ENCODE results near the gene PGBD5. TPM values are rescaled to one million over a fixed set of nuclear protein-coding genes. Genes with fewer than 3 reads are reported as not detected.

The PGBD5 gene
- total RNA-seq, 1 donor from 2014 or later: 6.6 TPM

- DNase-seq (ENCODE audit: low spot score) (no peak), ATAC-seq (no peak)
- intact Hi-C loops (cut with DNase I): no loop called here
These were observed 24.3 kb downstream of the PGBD5 start for GRCh38 chr1:230401763-230402294.

DNA sequence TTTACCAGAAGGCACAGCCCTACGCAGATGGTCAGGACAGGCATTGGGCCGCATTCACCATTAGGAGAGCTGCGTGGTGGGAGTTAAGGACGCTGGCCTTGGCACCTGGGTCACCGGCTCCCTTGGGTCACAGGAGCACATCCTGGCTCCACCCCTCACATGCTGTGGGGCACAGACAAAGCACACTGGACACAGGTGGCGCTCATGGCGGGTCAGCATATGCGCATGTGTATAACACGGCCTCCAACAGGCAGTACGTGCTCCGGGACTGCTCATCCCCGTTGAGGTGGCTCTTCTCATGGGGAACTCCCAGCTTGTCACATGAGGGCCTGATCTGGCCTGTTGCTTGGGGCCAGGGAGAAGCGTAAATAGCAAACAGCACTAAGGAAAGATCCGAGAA lies 25.0 kb downstream of the PGBD5 start:
- DNase-seq (ENCODE audit: low spot score) (no peak), ATAC-seq (no peak)
- intact Hi-C loops (cut with DNase I): no loop called here

DNA sequence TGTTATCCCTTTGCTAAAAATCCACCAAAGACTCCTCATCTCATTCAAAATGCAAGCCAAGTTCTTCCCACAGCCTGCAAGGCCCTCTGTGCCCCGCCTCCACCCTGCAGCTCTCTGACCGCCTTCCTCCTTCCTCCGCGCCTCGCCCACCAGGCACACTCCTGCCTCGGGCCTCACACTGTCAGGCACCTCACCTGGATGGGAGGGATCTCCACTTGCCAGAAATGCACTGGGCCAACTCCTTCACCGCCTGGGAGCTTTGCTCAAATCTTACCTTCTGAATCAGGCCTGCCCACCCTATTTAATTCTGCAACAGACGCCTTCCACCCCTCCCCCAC lies 26.2 kb downstream of the PGBD5 start:
- ATAC-seq (no peak), DNase-seq (ENCODE audit: low spot score) (no peak)
- intact Hi-C loops (cut with DNase I): no loop called here

DNA sequence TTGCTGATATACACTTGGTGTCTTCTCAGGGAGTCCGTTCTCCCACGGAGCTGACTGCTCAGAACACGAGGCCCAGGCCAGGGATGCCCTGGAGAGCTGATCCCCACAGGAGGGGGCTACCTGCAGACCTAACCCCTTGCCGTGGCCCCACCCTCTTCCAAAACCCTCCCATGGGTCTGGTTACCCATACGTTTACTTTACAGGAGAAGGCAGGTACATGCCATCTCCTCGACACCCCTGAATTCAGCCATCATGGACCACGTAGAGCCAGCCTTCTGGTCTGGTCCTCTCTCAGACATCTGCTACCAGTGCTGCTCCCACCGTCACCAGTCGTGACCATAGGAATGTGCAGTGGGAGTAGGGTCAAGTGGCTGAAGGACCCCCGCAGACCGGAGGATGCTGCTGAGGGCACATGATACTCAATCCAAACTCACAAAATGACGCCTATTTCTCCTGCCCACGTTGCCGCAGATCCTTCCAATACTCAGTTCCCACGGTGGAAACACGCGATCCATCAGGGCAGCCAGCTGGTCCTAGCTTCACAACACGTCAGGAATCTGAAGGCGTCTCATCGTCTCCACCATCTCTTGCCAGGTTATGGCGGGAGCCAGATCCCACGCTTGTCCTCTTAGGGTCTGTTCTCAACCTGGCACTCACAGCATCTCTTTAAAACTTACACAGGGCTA lies 26.7 kb downstream of the PGBD5 start:
- ATAC-seq (peak; percentile 20), DNase-seq (ENCODE audit: low spot score) (no peak)
- intact Hi-C loops (cut with DNase I): no loop called here

GRCh38 chr1:230398856-230399255 lies 27.3 kb downstream of the PGBD5 start:
- intact Hi-C loops (cut with DNase I): no loop called here
- DNase-seq (ENCODE audit: low spot score): no peak
- no peak for ATAC-seq

DNA sequence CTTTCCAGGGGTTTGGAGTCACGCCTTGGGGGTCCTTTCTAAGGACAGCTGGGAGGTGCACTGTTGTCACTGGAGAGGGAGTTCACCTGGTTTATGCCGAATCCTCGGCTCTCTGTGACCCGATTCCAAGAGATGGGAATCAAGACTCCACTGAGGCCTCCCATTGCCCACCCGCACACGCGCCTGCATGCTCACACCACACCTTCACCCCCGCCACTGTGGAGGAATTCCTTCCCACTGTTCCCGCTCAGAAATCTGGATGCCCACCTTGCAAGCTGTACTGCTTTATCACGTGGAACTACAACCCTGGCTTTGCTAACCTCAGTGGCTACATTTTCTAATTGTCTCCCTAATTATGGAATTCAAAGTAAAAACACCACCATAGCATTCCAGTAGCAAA lies 29.2 kb downstream of the PGBD5 start:
- intact Hi-C loops (cut with DNase I): no loop called here
- no peak for ATAC-seq
- DNase-seq (ENCODE audit: low spot score): no peak

GRCh38 chr1:230395932-230396331 lies 30.2 kb downstream of the PGBD5 start:
- intact Hi-C loops (cut with DNase I): no loop called here

GRCh38 chr1:230394741-230395140 lies 31.4 kb downstream of the PGBD5 start:
- ATAC-seq (no peak), DNase-seq (ENCODE audit: low spot score) (no peak)
- intact Hi-C loops (cut with DNase I): no loop called here

More at GRCh38 chr1:230395932-230396331, 30.2 kb downstream of the PGBD5 start:
- DNase-seq (ENCODE audit: low spot score) (no peak), ATAC-seq (no peak)

DNA sequence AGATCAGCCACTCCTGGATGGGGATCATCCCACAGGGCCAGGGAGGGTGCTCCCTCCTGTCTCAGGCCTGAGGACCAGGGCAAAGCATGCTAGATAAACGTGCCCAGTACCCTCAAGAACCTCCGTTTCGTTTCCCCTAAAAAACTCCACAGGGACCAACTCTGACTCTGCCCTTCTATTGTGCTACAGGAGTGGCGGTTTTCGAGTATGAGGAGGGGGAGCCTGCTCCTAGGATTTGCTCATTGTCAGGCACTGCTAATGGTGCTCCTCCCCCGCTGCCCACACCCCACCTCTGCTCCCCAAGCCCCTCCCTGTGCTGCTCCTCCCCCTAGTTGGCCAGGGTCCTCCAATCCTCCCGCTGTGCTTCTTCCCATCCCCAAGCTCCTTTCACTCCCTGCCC lies 32.0 kb downstream of the PGBD5 start:
- intact Hi-C loops (cut with DNase I): no loop called here
- no peak for ATAC-seq
- DNase-seq (ENCODE audit: low spot score): no peak

DNA sequence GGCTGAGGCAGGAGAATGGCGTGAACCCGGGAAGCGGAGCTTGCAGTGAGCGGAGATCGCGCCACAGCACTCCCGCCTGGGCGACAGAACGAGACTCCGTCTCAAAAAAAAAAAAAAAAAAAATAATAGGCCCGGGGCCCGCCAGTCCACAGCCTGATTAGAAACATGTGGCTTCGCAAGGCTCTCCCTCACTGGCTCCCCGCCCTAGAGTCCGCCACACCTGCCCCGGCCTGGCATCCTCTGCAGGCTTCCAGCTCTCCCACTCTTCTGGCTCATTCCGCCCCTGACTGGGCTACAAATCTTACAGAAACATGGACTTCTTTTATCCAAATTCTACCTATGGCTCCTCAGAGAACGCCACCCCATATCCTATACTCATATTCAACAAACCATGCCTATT lies 32.4 kb downstream of the PGBD5 start:
- no peak for DNase-seq (ENCODE audit: low spot score)
- intact Hi-C loops (cut with DNase I): no loop called here
- no peak for ATAC-seq

- intact Hi-C loops (cut with DNase I): no loop called here
- DNase-seq (ENCODE audit: low spot score) (no peak), ATAC-seq (no peak)
These were observed 33.1 kb downstream of the PGBD5 start for GRCh38 chr1:230392920-230393521.

DNA sequence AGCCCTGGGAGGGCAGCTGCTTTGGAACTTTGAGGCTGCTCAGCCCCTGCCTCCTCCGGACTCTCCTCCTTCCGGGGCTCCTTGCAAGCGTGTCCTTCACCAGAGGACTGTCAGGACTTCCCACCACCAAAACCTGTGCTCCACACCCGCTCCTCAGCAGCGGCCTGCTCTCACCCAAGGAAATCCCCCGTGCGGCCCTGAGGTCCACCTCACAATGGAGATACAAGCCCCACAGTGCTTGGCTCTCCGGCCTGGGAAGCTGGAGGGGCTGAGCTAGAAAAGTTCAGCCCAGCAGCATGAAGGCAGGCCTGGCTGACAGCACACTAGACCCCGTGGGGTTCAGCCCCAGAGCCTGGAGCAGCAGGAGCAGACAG lies 33.6 kb downstream of the PGBD5 start:
- DNase-seq (ENCODE audit: low spot score) (no peak), ATAC-seq (no peak)
- intact Hi-C loops (cut with DNase I): no loop called here

DNA sequence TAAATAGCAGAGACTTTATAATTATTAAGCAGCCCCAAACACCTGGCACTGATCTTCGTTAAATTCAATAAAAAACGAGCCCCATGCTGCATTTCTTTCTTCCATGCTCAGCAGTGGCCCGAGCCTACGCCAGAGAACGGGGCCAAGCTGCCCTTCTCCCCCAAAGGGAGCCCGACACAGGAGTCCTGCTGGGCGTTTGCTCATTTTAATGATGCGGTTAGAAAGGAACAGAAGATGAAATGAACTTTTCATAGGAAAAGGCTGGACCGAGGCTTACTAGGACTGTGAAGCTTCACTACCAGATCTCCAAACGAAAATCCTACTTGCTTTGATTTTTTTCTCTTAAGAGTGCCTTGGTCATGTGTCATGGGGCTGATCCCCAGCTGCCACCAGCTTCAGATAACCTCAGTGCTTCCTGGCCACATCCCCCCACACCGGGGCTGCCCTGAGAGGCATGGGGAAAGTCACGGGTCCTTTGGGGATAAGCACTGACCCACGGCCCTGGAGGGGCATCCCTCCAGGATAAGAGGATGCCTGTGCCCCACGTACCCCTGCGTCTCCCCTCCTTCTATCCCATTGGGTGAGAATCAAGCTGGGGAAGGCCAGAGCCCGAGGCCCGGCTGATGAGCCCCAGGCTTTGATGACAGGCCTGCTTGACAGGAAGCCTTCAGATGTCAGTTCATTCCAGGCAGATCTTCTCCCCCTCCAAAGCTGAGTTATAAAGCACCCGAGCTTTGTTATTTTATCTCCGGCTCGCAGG lies 34.2 kb downstream of the PGBD5 start:
- DNase-seq (ENCODE audit: low spot score) (no peak), ATAC-seq (no peak)
- intact Hi-C loops (cut with DNase I): no loop called here

DNA sequence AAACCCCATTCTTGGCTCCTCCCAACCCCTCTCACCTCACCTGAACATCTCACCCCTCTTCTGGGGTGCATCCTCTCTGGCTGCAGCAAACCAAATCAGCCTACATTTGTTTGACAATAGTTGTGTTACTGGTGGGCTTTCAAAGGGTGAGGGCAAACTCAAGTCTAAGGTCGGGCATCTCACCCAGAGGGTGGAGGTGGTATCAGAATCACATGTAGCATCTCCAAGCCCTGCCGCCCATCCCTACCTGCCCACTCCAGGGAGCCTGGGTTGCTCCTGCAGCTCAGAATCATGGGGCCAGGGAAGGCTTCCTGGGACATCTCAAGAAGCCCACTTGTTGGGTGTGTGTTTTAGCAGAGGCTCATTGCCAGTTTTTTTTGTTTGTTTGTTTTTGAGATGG lies 35.8 kb downstream of the PGBD5 start:
- ATAC-seq: no peak
- intact Hi-C loops (cut with DNase I): no loop called here
- DNase-seq (ENCODE audit: low spot score): no peak

- no peak for DNase-seq (ENCODE audit: low spot score)
- no peak for ATAC-seq
- intact Hi-C loops (cut with DNase I): no loop called here
These were observed 38.3 kb downstream of the PGBD5 start for GRCh38 chr1:230387876-230388275.

- ATAC-seq (no peak), DNase-seq (ENCODE audit: low spot score) (no peak)
- intact Hi-C loops (cut with DNase I): no loop called here
These were observed 38.8 kb downstream of the PGBD5 start for GRCh38 chr1:230387296-230387695.

- ATAC-seq (no peak), DNase-seq (ENCODE audit: low spot score) (no peak)
- intact Hi-C loops (cut with DNase I): no loop called here
These were observed 39.4 kb downstream of the PGBD5 start for GRCh38 chr1:230386637-230387262.

DNA sequence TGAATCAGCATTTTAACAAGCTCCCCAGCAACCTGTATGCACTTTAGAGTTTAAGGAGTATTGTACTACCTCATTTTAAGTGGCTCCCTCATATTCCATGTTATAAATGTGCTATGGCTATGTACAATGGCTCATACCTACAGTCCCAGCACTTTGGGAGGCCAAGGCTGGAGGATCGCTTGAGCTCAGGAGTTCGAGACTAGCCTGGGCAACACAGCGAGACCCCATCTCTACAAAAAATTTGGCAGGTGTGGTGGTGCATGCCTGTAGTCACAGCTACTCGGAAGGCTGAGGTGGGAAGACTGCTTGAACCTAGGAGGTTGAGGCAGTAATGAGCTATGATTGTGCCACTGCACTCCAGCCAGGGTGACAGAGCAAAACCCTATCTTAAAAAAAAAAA lies 40.2 kb downstream of the PGBD5 start:
- DNase-seq (ENCODE audit: low spot score) (no peak), ATAC-seq (no peak)
- intact Hi-C loops (cut with DNase I): no loop called here

- no peak for DNase-seq (ENCODE audit: low spot score)
- no peak for ATAC-seq
- intact Hi-C loops (cut with DNase I): no loop called here
These were observed 41.0 kb downstream of the PGBD5 start for GRCh38 chr1:230385158-230385450.
